NCI-H2227 (cell line): ENCODE measurements around the gene DRAP1.

Experiments
- DNase-seq: peaks from one replicate; lab custom pipeline; 2025; ENCODE audit not compliant: unreplicated experiment; lab: John Stamatoyannopoulos, UW

DRAP1 gene, protein sequence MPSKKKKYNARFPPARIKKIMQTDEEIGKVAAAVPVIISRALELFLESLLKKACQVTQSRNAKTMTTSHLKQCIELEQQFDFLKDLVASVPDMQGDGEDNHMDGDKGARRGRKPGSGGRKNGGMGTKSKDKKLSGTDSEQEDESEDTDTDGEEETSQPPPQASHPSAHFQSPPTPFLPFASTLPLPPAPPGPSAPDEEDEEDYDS

GRCh38 chr11:65919141-65919572 lies at the start of gene DRAP1:
Gene DRAP1, plus strand, starts transcription at chr11:65919426. Its CDS starts 76 bp downstream, at chr11:65919502.
- peak; percentile 98 for DNase-seq

DNA sequence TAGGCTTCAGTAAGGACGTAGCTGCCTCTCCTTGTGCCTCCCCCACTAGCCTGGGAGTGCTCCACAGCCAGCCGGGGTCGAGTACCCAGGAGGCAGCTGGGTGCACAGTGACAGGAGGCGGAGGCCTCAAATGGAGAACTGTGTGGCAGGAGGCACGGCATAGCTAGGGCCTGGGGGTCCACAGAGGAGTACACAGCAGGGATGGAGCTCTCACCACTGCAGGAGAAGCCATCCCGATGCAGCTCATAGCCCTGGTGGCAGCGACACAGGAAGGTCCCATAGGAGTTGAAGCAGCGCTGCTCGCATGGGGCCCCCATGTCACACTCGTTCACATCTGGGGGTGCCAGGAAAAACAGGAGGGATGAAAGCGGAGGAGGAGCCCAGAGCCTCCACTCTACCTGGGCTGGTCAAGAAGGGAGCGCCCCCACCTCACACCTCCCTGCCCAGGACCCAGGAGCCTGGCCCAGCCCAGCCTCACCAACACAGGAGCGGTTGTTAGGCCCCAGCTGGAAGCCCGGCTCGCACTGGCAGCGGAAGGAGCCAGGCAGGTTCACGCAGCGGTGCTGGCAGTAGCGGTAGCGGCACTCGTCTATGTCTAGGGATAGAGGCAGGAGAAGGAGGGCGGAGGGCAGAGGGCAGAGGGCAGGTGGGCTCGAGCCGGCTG lies 49.5 kb upstream of the DRAP1 start:
- no peak for DNase-seq

- no peak for DNase-seq
Observed at GRCh38 chr11:65870307-65870658, 48.9 kb upstream of the DRAP1 start.

DNA sequence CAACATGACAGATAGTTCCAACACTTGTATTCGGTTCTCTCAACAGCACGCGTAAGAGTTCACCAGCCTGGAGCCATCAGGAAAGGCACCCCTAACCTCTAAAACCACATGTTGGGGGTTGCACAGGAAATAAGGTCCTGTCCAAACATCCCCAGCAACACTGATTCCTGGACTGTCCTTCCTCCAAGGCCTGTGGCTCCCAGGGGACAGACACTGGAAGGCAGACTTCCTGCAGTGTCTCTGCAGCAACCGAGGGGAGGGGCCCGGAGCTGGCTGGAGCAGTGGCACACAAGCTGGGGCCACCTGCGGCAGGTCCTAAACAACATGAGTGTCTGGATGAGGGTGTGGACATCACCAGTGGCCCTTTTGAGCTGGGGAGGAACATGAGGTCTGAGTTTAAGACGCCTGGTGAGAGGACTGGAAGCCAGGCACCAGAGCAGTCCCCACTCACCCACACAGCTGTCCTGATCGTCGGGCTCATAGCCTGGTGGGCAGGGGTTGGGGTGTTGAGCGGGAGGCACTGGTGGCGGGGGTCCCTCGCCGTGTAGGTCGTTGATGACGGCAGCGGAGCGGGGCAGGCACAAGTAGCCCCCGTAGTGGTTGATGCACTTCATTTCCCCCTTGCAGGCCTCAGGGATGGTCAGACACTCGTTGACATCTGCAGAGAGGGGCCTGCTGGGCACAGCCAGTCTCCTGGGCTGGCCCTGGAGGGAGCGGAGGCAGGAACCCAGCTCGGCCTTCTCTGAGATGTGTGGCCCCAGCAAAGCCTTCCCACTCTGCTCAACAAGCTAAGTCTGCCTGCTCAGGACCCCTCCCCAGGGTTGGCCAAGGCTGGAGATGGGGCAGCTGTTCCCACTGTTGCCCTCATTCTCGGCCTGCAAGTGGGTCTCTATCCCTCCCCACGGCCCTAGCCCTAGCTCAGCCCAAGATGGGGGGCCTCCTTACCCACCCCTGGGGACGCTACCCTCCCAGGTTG lies 48.2 kb upstream of the DRAP1 start:
- no peak for DNase-seq

GRCh38 chr11:65871811-65872548 lies 47.2 kb upstream of the DRAP1 start:
- no peak for DNase-seq

DNA sequence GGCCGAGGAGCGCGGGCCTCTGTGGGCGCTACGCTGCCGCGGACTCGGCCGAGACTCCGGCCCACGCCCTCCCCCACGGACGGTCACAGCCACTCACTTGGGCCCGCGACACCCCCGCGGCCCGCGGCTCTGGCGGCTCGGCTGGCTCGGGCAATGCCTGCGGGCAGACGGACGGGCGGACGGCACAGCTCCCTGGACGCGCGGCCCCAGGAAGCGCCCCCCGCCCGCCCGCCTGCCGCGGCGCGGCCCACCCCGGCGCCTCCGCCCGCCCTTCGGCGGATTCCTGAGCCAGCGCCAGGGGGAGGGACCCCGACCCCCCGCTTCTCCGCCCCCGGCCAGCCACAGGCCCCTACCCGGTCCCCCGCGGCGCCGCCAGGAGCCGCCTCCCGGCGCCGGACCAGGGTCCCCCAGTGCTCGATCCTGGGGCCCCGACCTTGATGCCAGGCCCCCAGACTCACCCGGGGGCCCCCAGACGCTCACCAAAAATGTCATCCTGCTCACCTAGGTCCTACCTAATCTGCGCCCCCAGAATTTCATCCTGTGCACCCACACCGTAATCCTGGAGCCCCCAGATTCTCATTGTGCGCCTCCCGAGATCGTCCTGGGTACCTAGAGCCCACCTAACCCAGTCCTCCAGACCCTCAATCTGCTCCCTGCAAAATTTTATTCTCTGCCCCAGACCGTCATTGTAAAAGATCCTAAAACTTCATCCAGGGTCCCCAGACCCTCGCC lies 46.5 kb upstream of the DRAP1 start, which contains the start of gene EFEMP2:
EFEMP2 (minus strand) TSS at position 215 of the 732 bp plus-strand sequence. CDS start 446 bp downstream, outside the sequence.
- DNase-seq = peak; percentile 46

DNA sequence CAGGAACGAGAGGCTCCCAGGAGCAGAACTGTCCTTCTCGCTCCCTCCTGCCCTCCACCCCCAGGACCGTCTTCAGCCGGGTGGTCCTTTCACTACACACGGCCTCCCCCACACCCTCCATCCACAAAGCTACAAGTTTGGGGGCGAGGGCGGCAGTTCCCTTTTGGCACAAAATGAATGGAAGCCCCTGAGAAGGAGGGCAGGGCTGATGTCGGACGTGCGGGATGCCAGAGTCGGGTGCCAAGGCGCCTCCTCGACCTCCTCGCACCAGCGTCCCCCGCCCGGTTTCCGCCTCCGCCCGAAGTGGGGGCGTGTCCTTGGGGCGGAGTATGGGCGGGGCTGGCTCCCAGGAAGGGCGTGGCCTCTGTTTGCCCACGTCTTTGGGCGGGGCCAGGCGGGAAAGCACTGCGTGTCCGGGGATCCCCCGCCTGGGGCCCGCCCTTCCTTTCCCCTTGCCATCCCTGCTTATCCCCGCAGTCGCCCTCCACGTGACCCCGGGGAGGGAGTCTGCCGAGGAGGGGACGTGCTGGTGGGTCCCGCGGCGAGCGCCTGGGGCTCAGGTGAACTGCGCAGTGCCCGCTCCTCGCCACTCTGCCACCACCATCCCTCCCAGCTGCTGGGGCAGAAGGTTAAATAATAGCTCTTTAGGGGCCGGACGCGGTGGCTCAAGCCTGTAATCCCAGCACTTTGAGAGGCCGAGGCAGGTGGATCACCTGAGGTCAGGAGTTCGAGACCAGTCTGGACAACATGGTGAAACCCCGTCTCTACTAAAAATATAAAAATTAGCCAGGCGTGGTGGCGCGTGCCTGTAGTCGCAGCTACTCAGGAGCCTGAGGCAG lies 45.7 kb upstream of the DRAP1 start:
- DNase-seq = peak; percentile 96

- DNase-seq = no peak
Observed at GRCh38 chr11:65879617-65880016, 39.6 kb upstream of the DRAP1 start, which contains the start of gene CTSW. Gene CTSW, plus strand, starts transcription at chr11:65879837. Its CDS starts 18 bp downstream, at chr11:65879855.

DNA sequence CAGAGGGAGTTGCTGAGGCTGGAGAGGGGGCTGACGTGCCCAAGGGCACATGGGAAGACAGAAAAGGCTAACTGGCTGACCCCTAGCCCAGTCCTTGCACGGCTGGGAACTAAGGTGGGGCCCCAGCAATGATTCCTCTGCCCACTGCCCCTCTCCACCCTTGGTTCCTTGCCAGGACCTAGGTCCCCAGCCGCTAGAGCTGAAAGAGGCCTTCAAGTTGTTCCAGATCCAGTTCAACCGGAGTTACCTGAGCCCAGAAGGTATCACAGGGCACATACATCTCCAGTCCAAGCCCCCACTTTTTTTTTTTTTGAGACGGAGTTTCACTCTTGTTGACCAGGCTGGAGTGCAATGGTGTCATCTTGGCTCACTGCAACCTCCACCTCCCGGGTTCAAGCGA lies 39.2 kb upstream of the DRAP1 start:
- no peak for DNase-seq

GRCh38 chr11:65880844-65881421 lies 38.3 kb upstream of the DRAP1 start:
- DNase-seq = no peak

DNA sequence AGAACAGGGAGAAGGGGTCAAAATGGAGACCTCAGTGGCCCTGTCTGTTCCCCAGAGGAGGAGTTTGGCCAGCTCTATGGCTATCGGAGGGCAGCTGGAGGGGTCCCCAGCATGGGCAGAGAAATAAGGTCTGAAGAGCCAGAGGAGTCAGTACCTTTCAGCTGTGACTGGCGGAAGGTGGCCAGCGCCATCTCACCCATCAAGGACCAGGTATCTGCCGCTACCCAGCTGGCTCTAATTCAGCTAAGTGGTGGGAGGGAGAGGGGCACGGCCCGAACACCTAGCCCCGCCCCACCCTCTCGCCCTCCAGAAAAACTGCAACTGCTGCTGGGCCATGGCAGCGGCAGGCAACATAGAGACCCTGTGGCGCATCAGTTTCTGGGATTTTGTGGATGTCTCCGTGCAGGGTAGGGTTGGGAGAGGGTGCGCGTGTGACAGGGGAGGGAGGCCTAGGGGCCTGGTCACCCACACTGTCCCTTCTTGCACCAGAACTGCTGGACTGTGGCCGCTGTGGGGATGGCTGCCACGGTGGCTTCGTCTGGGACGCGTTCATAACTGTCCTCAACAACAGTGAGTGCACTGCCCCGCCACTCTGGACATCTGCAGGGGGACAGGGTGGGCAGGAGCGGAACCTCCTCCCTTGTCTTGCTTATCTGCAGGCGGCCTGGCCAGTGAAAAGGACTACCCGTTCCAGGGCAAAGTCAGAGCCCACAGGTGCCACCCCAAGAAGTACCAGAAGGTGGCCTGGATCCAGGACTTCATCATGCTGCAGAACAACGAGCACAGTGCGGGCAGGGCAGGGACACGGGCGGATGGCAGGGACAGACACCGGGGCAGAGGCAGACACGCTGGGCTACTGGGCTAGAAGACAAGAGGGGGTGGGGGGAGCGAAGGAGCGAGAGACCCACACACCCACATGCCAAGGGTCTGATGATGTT lies 36.8 kb upstream of the DRAP1 start:
- DNase-seq = no peak

- DNase-seq = no peak
Observed at GRCh38 chr11:65883058-65883761, 36.0 kb upstream of the DRAP1 start.

GRCh38 chr11:65883786-65884715 lies 35.2 kb upstream of the DRAP1 start:
- DNase-seq = no peak

DNA sequence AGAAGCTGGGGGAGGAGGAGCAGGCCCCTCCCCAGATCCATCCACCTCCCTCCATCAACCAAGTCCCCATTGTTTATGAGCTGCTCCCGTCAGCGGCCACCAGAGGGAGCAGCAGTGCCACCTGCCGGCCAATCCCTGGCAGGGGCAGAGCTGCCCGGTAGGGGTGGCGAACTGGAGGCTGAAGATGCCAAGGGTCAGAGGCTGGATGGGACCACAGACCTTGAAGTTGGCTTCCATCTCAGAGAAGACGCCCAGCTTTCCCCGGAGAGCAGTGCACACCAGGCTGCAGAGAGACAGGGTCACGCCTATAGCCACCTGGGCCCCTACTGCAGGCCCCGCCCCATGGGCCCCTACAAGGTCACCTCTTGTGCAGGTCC lies 34.5 kb upstream of the DRAP1 start:
- peak; percentile 87 for DNase-seq

GRCh38 chr11:65885231-65885630 lies 34.0 kb upstream of the DRAP1 start:
- DNase-seq = no peak
